GM12865 (cell line): ENCODE data around the gene GAK.
"Not testable (repeated sequence)": the region's sequence is repeated elsewhere in the genome, so short reads cannot be mapped to it uniquely, and the experiment has no call there.

Source experiments
- DNase-seq: peaks from one replicate; pipeline ENCODE4 v3.0.0; 2010; ENCODE audit warnings: low read depth
- H3K4me3 ChIP-seq: 2 replicates; pipeline ENCODE4 v1.5.1; 2011; ENCODE audit warnings: mild to moderate bottlenecking, low read depth, low read length, control low read depth
- CTCF ChIP-seq: IDR thresholded peaks from 2 replicates; pipeline ENCODE4 v1.5.1; 2011; ENCODE audit warnings: low read length, control low read depth, low read depth, inconsistent platforms; ENCODE audit not compliant: insufficient read depth; ENCODE audit errors: missing control alignments

GAK gene

GRCh38 chr4:931960-932712 is at the start of gene GAK, which contains the start of gene TMEM175:
TSS of gene GAK (minus strand) at chr4:932316. CDS start at chr4:932187, 129 bp downstream.
TSS of gene TMEM175 (plus strand) at chr4:932460. CDS start at chr4:947740, 15,280 bp downstream.
- no peak for TF ChIP-seq CTCF
- H3K4me3 ChIP-seq = peak within 1 kb of the TSS; percentile 70
- DNase-seq = peak; percentile 98

DNA sequence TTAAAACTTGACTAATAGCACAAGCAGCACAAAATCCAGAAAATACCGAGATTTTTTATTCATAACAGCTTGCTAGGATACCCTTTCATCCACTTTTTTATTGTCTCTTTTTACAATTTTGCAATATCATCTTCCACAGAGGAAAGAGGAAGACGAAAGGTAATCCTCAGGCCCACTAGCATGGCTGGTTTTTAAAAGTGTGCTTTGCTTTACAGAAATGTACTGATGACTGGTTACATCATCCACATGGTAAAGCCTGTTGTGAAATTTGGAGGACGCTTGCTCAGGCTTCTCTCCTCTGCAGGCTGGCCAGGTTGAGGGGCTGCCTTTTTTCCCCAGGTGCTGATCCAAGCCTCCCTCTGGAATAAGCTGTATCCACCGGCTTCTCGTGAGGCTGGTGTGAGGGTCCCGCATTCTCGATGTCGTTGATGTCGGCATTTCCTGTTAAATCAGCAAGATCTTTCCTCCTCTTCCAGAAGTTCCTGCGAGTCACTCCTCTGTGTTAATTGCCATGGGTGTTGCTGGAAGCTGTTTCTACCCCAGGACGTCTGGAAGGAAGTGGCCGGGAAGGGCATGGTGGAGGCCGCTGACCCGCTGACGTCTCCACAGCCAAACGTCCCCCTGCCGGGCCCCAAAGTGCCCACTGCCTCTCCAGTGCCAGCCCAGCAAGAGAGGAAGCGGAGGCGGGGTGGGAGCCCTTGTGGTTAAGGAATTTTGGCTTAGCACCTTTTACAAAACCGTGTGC is 47.0 kb upstream of the GAK start:
- DNase-seq = no peak
- TF ChIP-seq CTCF = no peak
- no peak overlapping the region for H3K4me3 ChIP-seq

GRCh38 chr4:976016-976415 is 43.9 kb upstream of the GAK start:
- H3K4me3 ChIP-seq, DNase-seq: not testable (repeated sequence)

- no peak overlapping the region for H3K4me3 ChIP-seq
- no peak for DNase-seq
- no peak for TF ChIP-seq CTCF
Observed at GRCh38 chr4:974668-975067, 42.6 kb upstream of the GAK start.

- H3K4me3 ChIP-seq = peak within 1 kb of the TSS; percentile 72
- TF ChIP-seq CTCF = no peak
- peak; percentile 90 for DNase-seq
Observed at GRCh38 chr4:973431-974397, 41.6 kb upstream of the GAK start, which contains the start of gene DGKQ. TSS of gene DGKQ (minus strand) at chr4:973569. CDS start at chr4:973482, 87 bp downstream.

- H3K4me3 ChIP-seq = peak overlapping the region; percentile 72
- no peak for TF ChIP-seq CTCF
- peak; percentile 46 for DNase-seq
Observed at GRCh38 chr4:972651-973424, 40.7 kb upstream of the GAK start.
